ENCODE measurements around the gene CSRP3.

DNA sequence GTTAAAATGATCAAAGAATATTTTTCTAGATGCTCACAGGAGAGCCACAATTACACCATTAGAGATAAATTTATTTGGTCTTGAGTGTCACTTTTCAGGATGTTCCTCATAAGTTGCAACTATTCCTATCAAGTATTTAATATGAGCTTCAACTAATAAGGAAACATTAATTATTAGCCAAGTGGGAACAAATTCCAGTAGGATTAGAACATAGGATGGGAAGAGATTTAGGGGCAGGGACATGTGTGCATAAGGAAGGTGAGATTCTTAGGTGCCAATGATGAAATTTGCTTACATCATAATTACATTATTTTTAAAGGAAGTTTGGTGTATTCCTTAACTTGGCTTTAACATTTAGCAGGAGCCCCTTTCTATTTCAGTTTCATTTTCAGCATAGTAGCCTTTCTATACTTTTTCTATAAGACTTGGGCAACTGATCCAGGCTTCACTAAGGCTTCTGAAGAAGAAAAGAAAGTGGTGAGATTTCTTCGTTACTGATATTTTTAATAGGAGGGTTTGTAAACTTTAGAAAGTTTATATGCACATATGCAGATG, 38.8 kb downstream of the CSRP3 start:
- TF ChIP-seq, protein P1, sequence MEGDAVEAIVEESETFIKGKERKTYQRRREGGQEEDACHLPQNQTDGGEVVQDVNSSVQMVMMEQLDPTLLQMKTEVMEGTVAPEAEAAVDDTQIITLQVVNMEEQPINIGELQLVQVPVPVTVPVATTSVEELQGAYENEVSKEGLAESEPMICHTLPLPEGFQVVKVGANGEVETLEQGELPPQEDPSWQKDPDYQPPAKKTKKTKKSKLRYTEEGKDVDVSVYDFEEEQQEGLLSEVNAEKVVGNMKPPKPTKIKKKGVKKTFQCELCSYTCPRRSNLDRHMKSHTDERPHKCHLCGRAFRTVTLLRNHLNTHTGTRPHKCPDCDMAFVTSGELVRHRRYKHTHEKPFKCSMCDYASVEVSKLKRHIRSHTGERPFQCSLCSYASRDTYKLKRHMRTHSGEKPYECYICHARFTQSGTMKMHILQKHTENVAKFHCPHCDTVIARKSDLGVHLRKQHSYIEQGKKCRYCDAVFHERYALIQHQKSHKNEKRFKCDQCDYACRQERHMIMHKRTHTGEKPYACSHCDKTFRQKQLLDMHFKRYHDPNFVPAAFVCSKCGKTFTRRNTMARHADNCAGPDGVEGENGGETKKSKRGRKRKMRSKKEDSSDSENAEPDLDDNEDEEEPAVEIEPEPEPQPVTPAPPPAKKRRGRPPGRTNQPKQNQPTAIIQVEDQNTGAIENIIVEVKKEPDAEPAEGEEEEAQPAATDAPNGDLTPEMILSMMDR (IDR thresholded peaks at IDR 0.05), result no peak
- no peak for TF ChIP-seq POLR2A (IDR thresholded peaks at IDR 0.05)
